NCI-H226 (cell line): ENCODE data around the gene ZNF670.
"Not testable (repeated sequence)": the region's sequence is repeated elsewhere in the genome, so short reads cannot be mapped to it uniquely, and the experiment has no call there.

ENCODE experiments used
- DNase-seq: peaks from one replicate; pipeline ENCODE4 v3.0.0-alpha.2; 2015

ZNF670 gene

DNA sequence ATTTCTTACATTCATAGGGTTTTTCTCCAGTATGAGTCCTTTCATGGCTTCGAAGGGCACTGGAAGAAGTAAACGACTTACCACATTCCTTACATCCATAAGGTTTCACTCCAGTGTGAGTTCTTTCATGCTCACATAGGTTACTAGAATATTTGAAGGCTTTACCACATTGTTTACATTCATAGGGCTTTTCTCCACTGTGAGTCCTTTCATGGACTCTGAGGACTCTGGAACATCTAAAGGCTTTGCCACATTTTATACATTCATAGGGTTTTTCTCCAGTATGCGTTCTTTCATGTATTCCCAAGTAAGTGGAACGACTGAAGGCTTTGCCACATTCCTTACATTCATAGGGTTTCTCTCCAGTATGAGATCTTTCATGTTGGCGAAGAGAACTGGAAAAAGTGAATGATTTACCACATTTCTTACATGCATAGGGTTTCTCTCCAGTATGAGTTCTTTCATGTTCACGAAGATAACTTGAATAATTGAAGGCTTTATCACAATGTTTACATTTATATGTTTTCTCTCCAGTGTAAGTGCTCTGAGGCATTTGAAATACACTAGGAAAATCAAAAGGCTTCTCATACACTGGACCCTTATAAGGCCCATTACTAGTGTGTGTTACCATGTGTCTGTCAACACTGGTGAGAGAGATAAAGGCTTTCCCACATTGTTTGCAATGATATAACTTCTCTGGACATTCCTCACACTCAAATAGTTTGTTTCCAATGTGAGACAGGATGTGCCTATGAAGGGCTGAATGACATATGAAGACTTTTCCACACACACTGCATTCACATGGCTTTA, 40.9 kb downstream of the ZNF670 start:
- DNase-seq = no peak

DNA sequence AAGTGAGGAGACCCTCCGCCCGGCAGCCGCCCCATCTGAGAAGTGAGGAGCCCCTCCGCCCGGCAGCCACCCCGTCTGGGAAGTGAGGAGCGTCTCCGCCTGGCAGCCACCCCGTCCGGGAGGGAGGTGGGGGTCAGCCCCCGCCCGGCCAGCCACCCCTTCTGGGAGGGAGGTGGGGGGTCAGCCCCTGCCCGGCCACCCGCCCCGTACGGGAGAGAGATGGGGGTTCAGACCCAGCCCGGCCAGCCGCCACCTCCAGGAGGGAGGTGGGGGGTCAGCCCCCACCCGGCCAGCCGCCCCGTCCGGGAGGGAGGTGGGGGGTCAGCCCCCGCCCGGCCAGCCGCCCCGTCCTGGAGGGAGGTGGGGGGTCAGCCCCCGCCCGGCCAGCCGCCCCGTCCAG, 46.3 kb downstream of the ZNF670 start:
- DNase-seq = not testable (repeated sequence)
